Measurements from ENCODE around the gene HSBP1L1.

Gene HSBP1L1

DNA sequence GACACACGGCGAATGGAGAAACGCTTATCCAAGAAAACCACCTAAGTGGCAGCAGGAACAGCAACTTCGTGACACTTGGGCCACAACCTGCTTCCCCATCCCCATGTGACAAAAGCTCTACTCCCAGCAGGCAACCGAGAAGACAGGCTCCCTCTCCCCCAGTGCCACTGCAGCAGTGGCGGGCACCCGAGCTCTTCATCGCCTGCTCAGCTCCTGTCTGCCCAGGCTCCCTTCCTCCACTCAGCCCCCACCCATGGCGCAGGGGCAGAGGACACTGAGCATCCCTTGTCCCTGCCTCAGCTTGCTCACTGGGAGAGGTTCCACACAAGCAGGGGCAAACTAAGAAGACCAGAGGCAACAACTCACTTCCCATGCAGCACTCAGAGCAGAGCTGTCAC lies 35.9 kb upstream of the HSBP1L1 start:
- Histone ChIP-seq H3K27me3 (no peaks in the 10 kb centered on the region), H3K36me3 (no peaks in the 10 kb centered on the region), H3K4me1 (no peaks in the 10 kb centered on the region), H3K4me3 (ENCODE audit: low read depth, low read length) (no peak overlapping the region), H3K9me3 (no peaks in the 10 kb centered on the region)
- TF ChIP-seq, protein P1, sequence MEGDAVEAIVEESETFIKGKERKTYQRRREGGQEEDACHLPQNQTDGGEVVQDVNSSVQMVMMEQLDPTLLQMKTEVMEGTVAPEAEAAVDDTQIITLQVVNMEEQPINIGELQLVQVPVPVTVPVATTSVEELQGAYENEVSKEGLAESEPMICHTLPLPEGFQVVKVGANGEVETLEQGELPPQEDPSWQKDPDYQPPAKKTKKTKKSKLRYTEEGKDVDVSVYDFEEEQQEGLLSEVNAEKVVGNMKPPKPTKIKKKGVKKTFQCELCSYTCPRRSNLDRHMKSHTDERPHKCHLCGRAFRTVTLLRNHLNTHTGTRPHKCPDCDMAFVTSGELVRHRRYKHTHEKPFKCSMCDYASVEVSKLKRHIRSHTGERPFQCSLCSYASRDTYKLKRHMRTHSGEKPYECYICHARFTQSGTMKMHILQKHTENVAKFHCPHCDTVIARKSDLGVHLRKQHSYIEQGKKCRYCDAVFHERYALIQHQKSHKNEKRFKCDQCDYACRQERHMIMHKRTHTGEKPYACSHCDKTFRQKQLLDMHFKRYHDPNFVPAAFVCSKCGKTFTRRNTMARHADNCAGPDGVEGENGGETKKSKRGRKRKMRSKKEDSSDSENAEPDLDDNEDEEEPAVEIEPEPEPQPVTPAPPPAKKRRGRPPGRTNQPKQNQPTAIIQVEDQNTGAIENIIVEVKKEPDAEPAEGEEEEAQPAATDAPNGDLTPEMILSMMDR (IDR thresholded peaks at IDR 0.05; ENCODE audit: low read depth, low read length): no peak
- DNase-seq: no peak

DNA sequence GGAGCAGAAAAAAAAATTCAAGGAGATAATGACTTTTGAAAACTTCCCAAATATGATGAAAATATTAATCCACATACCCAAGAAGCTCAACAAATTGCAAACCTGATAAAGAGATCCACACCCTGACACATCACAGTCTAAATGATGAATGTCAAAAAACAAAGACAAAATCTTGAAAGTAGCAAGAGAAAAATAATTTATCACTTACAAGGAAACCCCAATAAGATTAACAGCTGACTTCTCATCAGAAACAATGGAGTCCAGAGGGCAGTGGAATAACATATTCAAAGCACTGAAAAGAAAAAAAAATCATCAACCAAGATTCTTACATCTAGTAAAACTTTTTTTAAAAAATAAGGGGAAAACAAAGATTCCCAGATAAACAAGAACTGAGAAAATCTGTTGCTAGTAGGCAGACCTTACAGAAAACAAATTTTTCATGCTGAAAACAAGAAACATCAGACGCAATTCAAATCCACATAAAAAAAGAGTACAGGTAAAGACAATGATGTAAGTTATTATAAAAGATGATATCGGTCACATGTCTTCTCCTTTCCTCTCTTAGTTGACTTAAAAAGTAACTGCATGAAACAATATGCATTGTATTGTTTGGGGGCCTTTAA lies 34.3 kb upstream of the HSBP1L1 start:
- TF ChIP-seq, protein P1 (IDR thresholded peaks at IDR 0.05; ENCODE audit: low read depth, low read length): no peak
- Histone ChIP-seq H3K27me3 (no peaks in the 10 kb centered on the region), H3K36me3 (no peaks in the 10 kb centered on the region), H3K4me3 (ENCODE audit: low read depth, low read length) (no peak overlapping the region), H3K9me3 (no peaks in the 10 kb centered on the region), H3K4me1 (no peaks in the 10 kb centered on the region)
- DNase-seq: no peak

- no peaks in the 10 kb centered on the region for H3K4me1 ChIP-seq
- no peak for DNase-seq
- TF ChIP-seq, protein P1 (IDR thresholded peaks at IDR 0.05; ENCODE audit: low read depth, low read length): no peak
- no peak overlapping the region for H3K4me3 ChIP-seq (ENCODE audit: low read depth, low read length)
- H3K27me3 ChIP-seq: no peaks in the 10 kb centered on the region
- H3K36me3 ChIP-seq: no peaks in the 10 kb centered on the region
- no peaks in the 10 kb centered on the region for H3K9me3 ChIP-seq
Observed at GRCh38 chr18:79931475-79931874, 33.0 kb upstream of the HSBP1L1 start.

DNA sequence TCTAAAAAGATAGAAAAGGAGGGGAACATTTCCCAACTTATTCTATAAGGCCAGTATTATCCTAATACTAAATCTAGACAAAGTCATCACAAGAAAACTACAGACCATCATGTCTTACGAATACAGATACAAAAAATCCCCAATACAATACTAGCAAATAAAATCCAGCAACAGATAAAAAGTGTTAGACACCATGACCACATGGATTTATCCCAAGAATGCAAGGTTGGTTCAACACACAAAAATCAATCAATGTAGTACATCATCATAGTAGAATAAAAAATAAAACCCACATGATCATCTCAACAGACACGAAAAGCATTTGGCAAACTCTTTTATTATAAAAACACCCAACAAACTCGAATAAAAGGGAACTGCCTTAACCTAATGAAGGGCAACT lies 31.5 kb upstream of the HSBP1L1 start:
- H3K4me1 ChIP-seq: no peaks in the 10 kb centered on the region
- H3K36me3 ChIP-seq: no peaks in the 10 kb centered on the region
- DNase-seq: no peak
- H3K9me3 ChIP-seq: no peaks in the 10 kb centered on the region
- H3K27me3 ChIP-seq: no peaks in the 10 kb centered on the region
- H3K4me3 ChIP-seq (ENCODE audit: low read depth, low read length): no peak overlapping the region
- TF ChIP-seq, protein P1 (IDR thresholded peaks at IDR 0.05; ENCODE audit: low read depth, low read length): no peak

DNA sequence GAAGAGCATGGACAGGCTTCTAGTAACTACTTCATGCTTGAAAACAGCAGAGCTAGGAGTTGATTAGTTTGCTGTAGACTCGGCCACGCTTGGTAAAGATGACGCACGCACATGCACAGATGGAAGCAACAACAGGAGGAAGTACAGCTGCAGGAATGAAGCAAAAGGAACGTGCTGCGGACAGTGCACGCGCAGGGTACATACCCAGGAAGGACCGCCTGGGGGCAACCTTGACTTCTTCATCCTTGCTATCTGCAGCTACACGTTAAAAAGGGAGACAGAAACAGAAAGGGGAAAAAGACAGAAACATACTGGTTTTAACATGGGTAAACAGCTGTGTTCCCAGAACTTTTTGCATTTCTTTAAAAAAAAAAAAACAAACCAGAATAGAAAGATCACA lies 30.7 kb upstream of the HSBP1L1 start:
- Histone ChIP-seq H3K27me3 (no peaks in the 10 kb centered on the region), H3K36me3 (no peaks in the 10 kb centered on the region), H3K4me3 (ENCODE audit: low read depth, low read length) (no peak overlapping the region), H3K9me3 (no peaks in the 10 kb centered on the region), H3K4me1 (no peaks in the 10 kb centered on the region)
- TF ChIP-seq, protein P1 (IDR thresholded peaks at IDR 0.05; ENCODE audit: low read depth, low read length): no peak
- DNase-seq: no peak

DNA sequence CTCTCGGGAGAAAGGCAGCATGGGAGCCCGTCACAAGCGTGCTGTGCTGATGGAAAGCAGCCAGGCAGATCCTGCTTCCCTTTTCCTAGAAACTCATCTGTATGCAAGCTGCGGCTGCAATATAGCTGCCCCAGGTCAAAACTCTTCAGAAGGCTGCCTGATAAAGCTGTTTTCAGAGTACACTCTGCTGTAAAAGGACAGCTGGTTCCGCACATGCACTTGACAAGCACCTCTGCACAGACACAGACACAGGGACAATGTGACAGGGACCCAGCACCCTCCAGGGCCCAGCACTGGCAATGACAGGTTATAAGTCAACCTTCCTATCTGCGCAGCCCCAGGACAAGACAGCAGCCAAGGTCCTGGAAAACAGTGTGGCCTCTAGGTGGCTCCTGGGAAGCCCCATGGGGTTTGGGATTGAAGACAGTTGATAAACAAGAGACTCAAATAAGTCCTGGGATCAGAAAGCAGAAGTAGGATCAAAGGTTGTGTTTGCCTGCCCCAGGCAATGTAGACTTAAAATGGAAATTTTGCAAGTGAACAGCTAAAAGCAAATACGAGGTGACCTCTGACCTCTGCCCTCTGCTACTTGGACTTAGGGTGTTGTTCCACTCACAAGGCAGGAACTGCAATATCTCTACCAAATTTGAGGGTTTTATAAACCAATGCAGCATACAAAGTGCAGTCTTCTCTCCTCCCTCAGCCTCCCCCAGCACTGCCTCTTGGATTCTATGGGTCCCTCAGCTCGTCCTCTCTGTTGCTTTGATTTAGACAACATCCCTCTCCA lies 29.9 kb upstream of the HSBP1L1 start:
- no peaks in the 10 kb centered on the region for H3K9me3 ChIP-seq
- H3K36me3 ChIP-seq: no peaks in the 10 kb centered on the region
- TF ChIP-seq, protein P1 (IDR thresholded peaks at IDR 0.05; ENCODE audit: low read depth, low read length): no peak

More for the DNA sequence above, 29.9 kb upstream of the HSBP1L1 start:
- no peak for DNase-seq
- Histone ChIP-seq H3K4me1 (no peaks in the 10 kb centered on the region), H3K27me3 (no peaks in the 10 kb centered on the region), H3K4me3 (ENCODE audit: low read depth, low read length) (no peak overlapping the region)

All from BE2C (cell line).